ENCODE measurements around the gene GNLY. TPM values are rescaled to one million over a fixed set of nuclear protein-coding genes. Genes with fewer than 3 reads are reported as not detected.
A peak's percentile ranks its signal among the peaks of the same experiment; 100 is the strongest.

GNLY gene
- total and polyA plus RNA-seq, 11 donors: 0.29 to 47.1 (median 2.1) TPM; not detected in 2

- no peak for DNase-seq
- 72 to 82% (median 75%) methylated on average over 4 of the region's 4 CpGs for WGBS, 4 donors
- intact Hi-C loops (cut with DNase I): loop anchor here in 2 of 10 donors (5.0 to 10.0 kb wide), 2 partner anchors 34 to 337 kb away; no protein-coding TSS in a partner anchor
These were observed 43.8 kb downstream of the GNLY start for GRCh38 chr2:85737961-85738360.

DNA sequence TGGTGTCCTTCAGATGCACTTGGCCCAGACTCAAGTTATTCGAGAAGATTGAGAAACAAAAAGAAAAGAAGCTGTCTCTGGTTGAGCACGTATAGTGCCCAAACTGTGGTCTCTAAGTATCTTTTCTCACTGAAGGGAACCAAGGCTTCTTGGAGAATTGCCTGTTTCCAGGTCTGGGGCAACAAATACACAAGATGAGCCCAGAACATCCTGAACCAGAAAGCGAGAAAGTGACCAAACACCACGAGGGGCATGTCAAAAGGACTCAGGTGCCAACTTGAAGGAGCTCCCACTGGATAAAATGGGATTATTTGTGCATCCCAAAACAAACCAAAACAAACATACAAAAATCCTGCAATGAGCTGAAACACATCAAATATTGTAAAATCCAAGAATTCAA lies 46.0 kb downstream of the GNLY start:
- no peak for TF ChIP-seq CTCF (IDR thresholded peaks at IDR 0.05)
- TF ChIP-seq POLR2A (IDR thresholded peaks at IDR 0.05): no peak
- peak overlapping the region in 9 of 12 donors; percentile 84 to 99 (median 88) for H3K27ac ChIP-seq
- WGBS, 4 donors: 84 to 87% (median 86%) methylated on average over 4 of the region's 4 CpGs
- no peaks in the 10 kb centered on the region for H3K9me3 ChIP-seq
- DNase-seq (no peak), ATAC-seq (no peak)
- H3K36me3 ChIP-seq: no peaks in the 10 kb centered on the region
- intact Hi-C loops (cut with DNase I): no loop called here
- H3K27me3 ChIP-seq: no peaks in the 10 kb centered on the region
- H3K4me1 ChIP-seq: peaks cover 8 to 78% (median 56%) of the 10 kb centered on the region in 12 donors
- H3K4me3 ChIP-seq: no peak overlapping the region

More at GRCh38 chr2:85737961-85738360, 43.8 kb downstream of the GNLY start:
- Histone ChIP-seq H3K27ac (peak overlapping the region in 9 of 12 donors; percentile 31 to 69 (median 56)), H3K9me3 (no peaks in the 10 kb centered on the region), H3K4me3 (no peak overlapping the region), H3K4me1 (peaks cover under 1 to 68% (median 38%) of the 10 kb centered on the region in 12 donors), H3K27me3 (no peaks in the 10 kb centered on the region), H3K36me3 (no peaks in the 10 kb centered on the region)
- no peak for ATAC-seq
- TF ChIP-seq CTCF (IDR thresholded peaks at IDR 0.05): no peak
- no peak for TF ChIP-seq POLR2A (IDR thresholded peaks at IDR 0.05)

GRCh38 chr2:85741211-85741832 lies 47.2 kb downstream of the GNLY start:
- Histone ChIP-seq H3K27ac (peak overlapping the region; percentile 62 to 99 (median 87)), H3K27me3 (no peaks in the 10 kb centered on the region), H3K36me3 (no peaks in the 10 kb centered on the region), H3K9me3 (no peaks in the 10 kb centered on the region), H3K4me1 (peaks cover 8 to 89% (median 67%) of the 10 kb centered on the region in 12 donors), H3K4me3 (no peak overlapping the region)
- intact Hi-C loops (cut with DNase I): no loop called here
- peak in 3 of 5 donors; percentile 65 to 72 (median 67) for DNase-seq
- TF ChIP-seq CTCF (IDR thresholded peaks at IDR 0.05): no peak
- no peak for TF ChIP-seq POLR2A (IDR thresholded peaks at IDR 0.05)
- WGBS, 4 donors: 50 to 84% (median 64%) methylated on average over 9 of the region's 9 CpGs
- ATAC-seq: peak; percentile 30 to 47 (median 36)

GRCh38 chr2:85741833-85742455 lies 47.8 kb downstream of the GNLY start:
- Histone ChIP-seq H3K27ac (peak overlapping the region; percentile 62 to 99 (median 87)), H3K36me3 (no peaks in the 10 kb centered on the region), H3K4me1 (peaks cover 8 to 85% (median 64%) of the 10 kb centered on the region in 12 donors), H3K4me3 (peak overlapping the region in 1 of 12 donors; percentile 25), H3K27me3 (no peaks in the 10 kb centered on the region), H3K9me3 (no peaks in the 10 kb centered on the region)
- peak; percentile 61 to 70 (median 68) for DNase-seq
- peak; percentile 34 to 69 (median 53) for ATAC-seq
- intact Hi-C loops (cut with DNase I): no loop called here
- 22 to 30% (median 26%) methylated on average over 19 of the region's 19 CpGs for WGBS, 4 donors
- TF ChIP-seq POLR2A (IDR thresholded peaks at IDR 0.05): no peak
- TF ChIP-seq CTCF (IDR thresholded peaks at IDR 0.05): no peak
